PC-9 (cell line): ENCODE data around the gene PDIA5.

Source experiments
- CTCF ChIP-seq: fragments of 200-600 bp; sonication (generic); conservative IDR thresholded peaks from 2 replicates; pipeline ENCODE4 v1.6.1; 2017; ENCODE audit warnings: mixed run types, antibody characterized with exemption, mild to moderate bottlenecking, moderate library complexity
- EZH2 ChIP-seq: fragments of 200-600 bp; sonication (generic); IDR thresholded peaks from 2 replicates; pipeline ENCODE4 v1.8.0; 2017; ENCODE audit warnings: antibody characterized with exemption, low read depth

- no peak for TF ChIP-seq CTCF
- no peak for TF ChIP-seq EZH2
Measured at GRCh38 chr3:123102249-123102648, 35.4 kb downstream of the PDIA5 start.
